Lung (tissue), 12 donors: ENCODE data around the gene MFRP. TPM values are rescaled to one million over a fixed set of nuclear protein-coding genes. Genes with fewer than 3 reads are reported as not detected.

Experiments used
- ATAC-seq: fragments of 200-7000 bp; cut with Tn5 transposase; one replicate; pipeline ENCODE4 v1.9.1; 2020; ENCODE audit warnings: moderate number of reproducible peaks; ENCODE audit not compliant: insufficient read depth, low FRiP score
- DNase-seq, 3 donors: peaks; one replicate each; pipeline ENCODE4 v3.0.0-alpha.2; 2013 to 2017
- H3K27ac ChIP-seq, 2 donors: one replicate each; pipeline ENCODE4 v1.5.1; 2013; ENCODE audit warnings: mild to moderate bottlenecking in 2 of 2, moderate library complexity in 2 of 2, control low read depth in 1 of 2, inconsistent platforms in 1 of 2, low read depth in 1 of 2, low read length in 1 of 2
- H3K27me3 ChIP-seq, 3 donors: one replicate each; pipeline ENCODE4 v1.5.1; 2013; ENCODE audit warnings: low read length in 2 of 3; ENCODE audit not compliant: control insufficient read depth in 3 of 3, insufficient read depth in 3 of 3
- H3K36me3 ChIP-seq, 4 donors: one replicate each; pipeline ENCODE4 v1.5.1; 2013; ENCODE audit warnings: low read length in 4 of 4, mild to moderate bottlenecking in 1 of 4, moderate library complexity in 1 of 4; ENCODE audit not compliant: control insufficient read depth in 4 of 4, insufficient read depth in 4 of 4
- H3K4me1 ChIP-seq, 5 donors: one replicate each; pipeline ENCODE4 v1.5.1; 2013; ENCODE audit warnings: low read length in 5 of 5, mild to moderate bottlenecking in 2 of 5, moderate library complexity in 1 of 5; ENCODE audit not compliant: control insufficient read depth in 5 of 5, insufficient read depth in 5 of 5
- H3K4me3 ChIP-seq: one replicate; pipeline ENCODE4 v1.5.1; 2013; ENCODE audit warnings: mild to moderate bottlenecking, control low read depth, moderate library complexity
- H3K9ac ChIP-seq, 2 donors: one replicate each; pipeline ENCODE4 v1.5.1; 2013; ENCODE audit warnings: low read length in 2 of 2, control low read depth in 1 of 2; ENCODE audit not compliant: insufficient read depth in 1 of 2
- H3K9me3 ChIP-seq, 4 donors: one replicate each; pipeline ENCODE4 v1.5.1; 2013; ENCODE audit warnings: low read length in 3 of 4, mild to moderate bottlenecking in 1 of 4, moderate library complexity in 1 of 4; ENCODE audit not compliant: control insufficient read depth in 4 of 4, insufficient read depth in 3 of 4
- WGBS, 2 donors: extraction: QIAGEN DNeasy Blood & Tissue Kit; methylation state at CpG; one replicate each; pipeline ENCODE4 v1.1.7; 2013; 5-methylcytosine and 5-hydroxymethylcytosine counted together
- polyA plus RNA-seq, 2 donors: library from polyadenylated mRNA; stranded (reverse); fragments of 200-250 nt; gene quantifications; one replicate each; pipeline ENCODE4 v1.2.1, GENCODE V29; 2013
- total RNA-seq, 2 donors: library from RNA; depleted of rRNA in 1 of 2; stranded (reverse); fragments of >200 nt in 1 of 2; gene quantifications; one replicate each; pipeline ENCODE4 v1.2.1, GENCODE V29; 2014 to 2021
- TF ChIP-seq, protein P1 (sequence below): IDR thresholded peaks from 2 replicates; pipeline ENCODE4 v1.5.1; 2012; ENCODE audit warnings: mild to moderate bottlenecking; ENCODE audit errors: control extremely low read depth, extremely low read depth
- donor health status: control.
- donor health status: control.
- donor health status: Bipolar disorder and iron deficiency.
- donor health status: healthy.
- donor health status: DM: yes; HTN: yes; CAD: no.

Gene MFRP
- total and polyA plus RNA-seq, 4 donors, result not detected

DNA sequence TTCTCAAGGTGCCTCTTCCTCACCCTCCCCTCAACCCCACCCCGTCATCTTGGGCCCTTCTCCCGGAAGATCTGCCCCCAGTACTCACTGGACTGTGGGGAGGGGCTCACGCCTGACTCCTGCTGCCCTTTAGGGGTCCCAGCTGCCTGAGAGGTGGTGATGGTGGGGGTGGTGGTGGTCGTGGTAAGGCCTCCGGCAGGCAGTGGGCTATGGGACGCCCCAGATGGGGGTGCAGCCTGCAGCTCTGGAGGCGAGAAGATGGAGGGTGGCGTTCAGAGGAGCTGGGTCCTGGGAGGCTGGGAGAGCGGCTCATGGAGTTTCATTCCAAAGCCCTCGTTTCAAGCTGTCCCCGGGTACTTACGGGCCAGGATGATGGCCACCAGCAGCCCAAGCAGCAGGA lies 820 bp downstream of the MFRP start:
- H3K4me3 ChIP-seq, result no peak overlapping the region
- DNase-seq (no peak), ATAC-seq (no peak)
- H3K27me3 ChIP-seq, result peaks cover 0 to 6% (median 0%) of the 10 kb centered on the region in 3 donors
- H3K9ac ChIP-seq, result no peak overlapping the region
- H3K27ac ChIP-seq, result no peak overlapping the region
- TF ChIP-seq, protein P1, sequence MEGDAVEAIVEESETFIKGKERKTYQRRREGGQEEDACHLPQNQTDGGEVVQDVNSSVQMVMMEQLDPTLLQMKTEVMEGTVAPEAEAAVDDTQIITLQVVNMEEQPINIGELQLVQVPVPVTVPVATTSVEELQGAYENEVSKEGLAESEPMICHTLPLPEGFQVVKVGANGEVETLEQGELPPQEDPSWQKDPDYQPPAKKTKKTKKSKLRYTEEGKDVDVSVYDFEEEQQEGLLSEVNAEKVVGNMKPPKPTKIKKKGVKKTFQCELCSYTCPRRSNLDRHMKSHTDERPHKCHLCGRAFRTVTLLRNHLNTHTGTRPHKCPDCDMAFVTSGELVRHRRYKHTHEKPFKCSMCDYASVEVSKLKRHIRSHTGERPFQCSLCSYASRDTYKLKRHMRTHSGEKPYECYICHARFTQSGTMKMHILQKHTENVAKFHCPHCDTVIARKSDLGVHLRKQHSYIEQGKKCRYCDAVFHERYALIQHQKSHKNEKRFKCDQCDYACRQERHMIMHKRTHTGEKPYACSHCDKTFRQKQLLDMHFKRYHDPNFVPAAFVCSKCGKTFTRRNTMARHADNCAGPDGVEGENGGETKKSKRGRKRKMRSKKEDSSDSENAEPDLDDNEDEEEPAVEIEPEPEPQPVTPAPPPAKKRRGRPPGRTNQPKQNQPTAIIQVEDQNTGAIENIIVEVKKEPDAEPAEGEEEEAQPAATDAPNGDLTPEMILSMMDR, result no peak
- H3K4me1 ChIP-seq, result peaks cover 0 to 9% (median 2%) of the 10 kb centered on the region in 5 donors
- no peaks in the 10 kb centered on the region for H3K9me3 ChIP-seq
- no peaks in the 10 kb centered on the region for H3K36me3 ChIP-seq
- WGBS, 2 donors, result 86 to 90% methylated on average over 12 of the region's 12 CpGs

DNA sequence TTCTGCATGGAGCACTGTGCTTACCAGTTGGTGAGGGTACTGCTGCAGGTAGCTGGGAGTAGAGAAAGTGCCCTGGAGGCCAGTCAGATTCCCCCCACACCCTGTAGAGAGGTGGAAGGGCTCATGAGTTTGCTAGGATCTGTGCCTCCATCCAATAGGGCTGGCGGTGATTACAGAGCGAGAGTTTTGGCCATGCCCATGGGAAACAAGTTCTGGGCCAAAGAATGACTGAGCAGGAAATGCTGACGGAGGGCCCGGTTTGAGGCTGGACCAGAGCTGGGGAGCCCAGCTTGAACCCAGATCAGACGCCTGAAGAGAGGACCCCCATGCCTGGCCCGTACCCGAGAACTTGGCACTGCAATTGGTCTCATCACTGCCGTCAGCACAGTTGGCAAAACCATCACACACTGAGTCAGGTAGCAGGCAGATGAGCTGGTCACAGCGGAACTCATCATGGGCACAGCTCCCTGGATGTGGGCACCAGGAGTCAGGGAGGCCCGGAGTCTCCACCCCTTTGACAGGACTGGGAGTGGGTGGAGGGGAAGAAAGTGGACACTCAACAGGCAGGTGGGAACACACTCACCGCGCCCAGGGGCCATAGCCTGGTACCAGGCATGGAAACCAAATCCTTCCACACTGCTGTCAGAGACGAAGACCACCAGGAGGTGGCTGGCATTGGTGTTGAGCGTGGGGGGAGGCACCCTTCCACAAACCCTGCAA lies 2.1 kb downstream of the MFRP start:
- H3K4me3 ChIP-seq, result no peak overlapping the region
- no peaks in the 10 kb centered on the region for H3K9me3 ChIP-seq
- H3K9ac ChIP-seq, result no peak overlapping the region
- WGBS, 2 donors, result 74 to 87% methylated on average over 14 of the region's 14 CpGs
- ATAC-seq (no peak), DNase-seq (no peak)
- H3K4me1 ChIP-seq, result peaks cover 0 to 12% (median 3%) of the 10 kb centered on the region in 5 donors
- H3K27ac ChIP-seq, result no peak overlapping the region
- peaks cover 0 to 6% (median 0%) of the 10 kb centered on the region in 3 donors for H3K27me3 ChIP-seq
- TF ChIP-seq, protein P1, result no peak
- H3K36me3 ChIP-seq, result no peaks in the 10 kb centered on the region

DNA sequence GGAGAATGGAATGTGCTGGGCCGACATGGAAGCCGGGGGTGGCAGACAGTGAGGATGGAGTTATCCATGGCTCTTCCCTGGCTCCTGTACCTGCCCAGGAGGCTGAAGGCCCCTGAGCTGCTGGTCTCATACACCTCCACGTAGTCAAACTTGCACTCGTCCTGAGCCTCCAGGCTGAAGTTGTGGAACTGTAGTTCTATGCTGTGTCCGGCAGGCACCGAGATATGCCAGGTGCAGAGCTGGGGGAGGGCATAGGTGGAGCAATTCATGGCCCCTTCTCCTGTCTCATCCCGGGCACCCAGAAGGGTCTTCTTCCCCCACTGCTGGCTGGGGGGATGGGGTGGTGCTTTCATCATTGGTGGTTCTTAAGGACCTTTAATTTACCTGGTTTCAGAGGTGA lies 2.8 kb downstream of the MFRP start:
- Histone ChIP-seq H3K36me3 (no peaks in the 10 kb centered on the region), H3K27me3 (peaks cover 0 to 6% (median 0%) of the 10 kb centered on the region in 3 donors), H3K27ac (no peak overlapping the region), H3K4me1 (peaks cover 0 to 20% (median 5%) of the 10 kb centered on the region in 5 donors), H3K4me3 (no peak overlapping the region), H3K9ac (no peak overlapping the region), H3K9me3 (no peaks in the 10 kb centered on the region)
- TF ChIP-seq, protein P1, result no peak
- DNase-seq, result no peak
- no peak for ATAC-seq
- WGBS, 2 donors, result 87 to 93% methylated on average over 7 of the region's 7 CpGs
